T-cell (primary cell): Measurements from ENCODE around the gene CHGA. TPM values are rescaled to one million over a fixed set of nuclear protein-coding genes. Genes with fewer than 3 reads are reported as not detected.

Source experiments
- ATAC-seq, 4 experiments: fragments of 200-7000 bp in 3 of 4; fragments of 150-1000 bp in 1 of 4; cut with Tn5 transposase; replicated peaks in 1 of 4; 1 replicate in 3 of 4; 2 replicates in 1 of 4; pipeline ENCODE4 v1.10.0; 2021; ENCODE audit warnings: moderate library complexity in 3 of 4, mild to moderate bottlenecking in 2 of 4, moderate number of reproducible peaks in 1 of 4
- CTCF ChIA-PET, 2 donors: fragments of 300-600 bp; sonication (Branson Sonifier 250); formaldehyde crosslinking; loops; one replicate each; lab custom pipeline; 2022; ENCODE audit warnings: antibody characterized with exemption in 2 of 2; lab: Charles Lee
- POLR2A ChIA-PET, 2 donors: fragments of 300-600 bp; sonication (Branson Sonifier 250); formaldehyde crosslinking; loops; one replicate each; lab custom pipeline; 2022; ENCODE audit warnings: antibody characterized with exemption in 2 of 2; lab: Charles Lee
- DNase-seq, 35 experiments: peaks; one replicate each; pipeline versions ENCODE4 v3.0.0 to v3.0.0-alpha.2; 2013 to 2023
- H3K27ac ChIP-seq: one replicate; pipeline ENCODE4 v1.5.1; 2013; ENCODE audit warnings: low read length
- H3K27me3 ChIP-seq, 2 experiments: replicated peaks in 1 of 2; 1 replicate in 1 of 2; 2 replicates in 1 of 2; pipeline versions ENCODE4 v1.6.1 to v1.7.0; 2013; ENCODE audit warnings: low read length in 1 of 2, mixed read lengths in 1 of 2; ENCODE audit not compliant: control insufficient read depth in 2 of 2, insufficient read depth in 2 of 2; ENCODE audit errors: extremely low read depth in 1 of 2
- H3K36me3 ChIP-seq, 2 donors: 1 replicate in 1 of 2; 2 replicates in 1 of 2; pipeline versions ENCODE4 v1.6.1 to v1.7.0; 2013; ENCODE audit warnings: low read length in 1 of 2; ENCODE audit not compliant: control insufficient read depth in 2 of 2, insufficient read depth in 1 of 2; ENCODE audit errors: extremely low read depth in 1 of 2
- H3K4me1 ChIP-seq, 2 experiments: 1 replicate in 1 of 2; 2 replicates in 1 of 2; pipeline versions ENCODE4 v1.6.1 to v1.7.0; 2013; ENCODE audit warnings: low read length in 2 of 2, mixed read lengths in 1 of 2; ENCODE audit not compliant: insufficient read depth in 2 of 2, control insufficient read depth in 1 of 2; ENCODE audit errors: extremely low read depth in 1 of 2
- H3K4me3 ChIP-seq, 2 donors: 1 replicate in 1 of 2; 2 replicates in 1 of 2; pipeline versions ENCODE4 v1.5.1 to v1.7.0; 2013; ENCODE audit warnings: mild to moderate bottlenecking in 2 of 2, low read length in 1 of 2, moderate library complexity in 1 of 2; ENCODE audit not compliant: control insufficient read depth in 1 of 2; ENCODE audit errors: extremely low read depth in 1 of 2
- H3K9me3 ChIP-seq: 2 replicates; pipeline ENCODE4 v1.7.0; 2013
- H3K27ac Mint-ChIP-seq, 2 donors: one replicate each; pipeline ENCODE4 v1.8.0; 2020 to 2021; ENCODE audit warnings: mild to moderate bottlenecking in 2 of 2, mixed read lengths in 2 of 2
- H3K27me3 Mint-ChIP-seq, 2 donors: one replicate each; pipeline ENCODE4 v1.8.0; 2021 to 2022; ENCODE audit warnings: mixed read lengths in 2 of 2
- H3K36me3 Mint-ChIP-seq: one replicate; pipeline ENCODE4 v1.8.0; 2021; ENCODE audit warnings: mixed read lengths
- H3K4me1 Mint-ChIP-seq, 3 donors: one replicate each; pipeline ENCODE4 v1.8.0; 2020 to 2022; ENCODE audit warnings: mixed read lengths in 3 of 3, mild to moderate bottlenecking in 1 of 3
- H3K4me3 Mint-ChIP-seq, 3 donors: one replicate each; pipeline ENCODE4 v1.8.0; 2020 to 2022; ENCODE audit warnings: mild to moderate bottlenecking in 3 of 3, mixed read lengths in 3 of 3, moderate library complexity in 3 of 3
- H3K9me3 Mint-ChIP-seq, 3 donors: one replicate each; pipeline ENCODE4 v1.8.0; 2020 to 2022; ENCODE audit warnings: mixed read lengths in 3 of 3
- WGBS: methylation state at CpG from one replicate; pipeline ENCODE4 v1.1.5; 2013; ENCODE audit warnings: missing lambda C conversion rate; ENCODE audit not compliant: insufficient coverage; 5-methylcytosine and 5-hydroxymethylcytosine counted together
- total RNA-seq, 35 experiments: library from RNA in 6 of 35; stranded (reverse) in 6 of 35; fragments of 120-200 nt in 1 of 35; gene quantifications; one replicate each; pipeline versions ENCODE4 v1.2.1 to v1.2.4 and lab custom pipeline; 2013 to 2026

The CHGA gene
- total RNA-seq, 5 donors from 2014 or later (not counting 1 experiment from before 2014, with no cell fraction given): 0.18 TPM; not detected in 4

- H3K27me3 Mint-ChIP-seq: no peaks in the 10 kb centered on the region
- POLR2A ChIA-PET: no interaction called here
- ATAC-seq (no peak), DNase-seq (peak in 9 of 35 experiments; percentile 3 to 21 (median 8))
- H3K36me3 Mint-ChIP-seq: peaks cover 50% of the 10 kb centered on the region
- H3K27me3 ChIP-seq: no peaks in the 10 kb centered on the region
- peaks cover 10 to 12% of the 10 kb centered on the region in 2 donors for H3K36me3 ChIP-seq
- no peak overlapping the region for H3K27ac ChIP-seq
- H3K4me1 Mint-ChIP-seq: peaks cover 0 to 5% (median 2%) of the 10 kb centered on the region in 3 donors
- H3K27ac Mint-ChIP-seq: no peak overlapping the region
- peaks cover 14 to 24% (median 16%) of the 10 kb centered on the region in 3 donors for H3K9me3 Mint-ChIP-seq
- CTCF ChIA-PET: no interaction called here
- 98% methylated on average over 4 of the region's 12 CpGs for WGBS
- H3K4me1 ChIP-seq: no peaks in the 10 kb centered on the region
- no peaks in the 10 kb centered on the region for H3K9me3 ChIP-seq
- H3K4me3 Mint-ChIP-seq: no peak overlapping the region
- no peak overlapping the region for H3K4me3 ChIP-seq
These were observed 50.4 kb downstream of the CHGA start for GRCh38 chr14:92973261-92973797.

GRCh38 chr14:92973798-92974372, 50.9 kb downstream of the CHGA start:
- Histone ChIP-seq H3K9me3 (no peaks in the 10 kb centered on the region), H3K27ac (no peak overlapping the region), H3K4me3 (no peak overlapping the region), H3K4me1 (no peaks in the 10 kb centered on the region), H3K27me3 (no peaks in the 10 kb centered on the region), H3K36me3 (peaks cover 12 to 14% of the 10 kb centered on the region in 2 donors)
- ChIA-PET CTCF (no interaction called here), POLR2A (no interaction called here)
- Mint-ChIP-seq H3K9me3 (peaks cover 14 to 28% (median 16%) of the 10 kb centered on the region in 3 donors), H3K4me1 (peaks cover 0 to 5% (median 2%) of the 10 kb centered on the region in 3 donors), H3K27me3 (no peaks in the 10 kb centered on the region), H3K36me3 (peaks cover 54% of the 10 kb centered on the region), H3K27ac (no peak overlapping the region), H3K4me3 (no peak overlapping the region)
- DNase-seq (no peak), ATAC-seq (no peak)
- 89% methylated on average over 7 of the region's 9 CpGs for WGBS

- Mint-ChIP-seq H3K27ac (no peak overlapping the region), H3K4me3 (no peak overlapping the region), H3K9me3 (peaks cover 14 to 37% (median 23%) of the 10 kb centered on the region in 3 donors), H3K27me3 (no peaks in the 10 kb centered on the region), H3K36me3 (peaks cover 63% of the 10 kb centered on the region), H3K4me1 (peaks cover 0 to 5% (median 2%) of the 10 kb centered on the region in 3 donors)
- H3K4me3 ChIP-seq: no peak overlapping the region
- no peak overlapping the region for H3K27ac ChIP-seq
- WGBS: 96% methylated on average over 15 of the region's 17 CpGs
- H3K9me3 ChIP-seq: no peaks in the 10 kb centered on the region
- H3K36me3 ChIP-seq: peaks cover 12 to 14% of the 10 kb centered on the region in 2 donors
- ATAC-seq (no peak), DNase-seq (no peak)
- H3K4me1 ChIP-seq: no peaks in the 10 kb centered on the region
- no peaks in the 10 kb centered on the region for H3K27me3 ChIP-seq
- CTCF ChIA-PET: no interaction called here
- POLR2A ChIA-PET: no interaction called here
These were observed 51.8 kb downstream of the CHGA start for GRCh38 chr14:92974541-92975345.

GRCh38 chr14:92976268-92976667, 53.3 kb downstream of the CHGA start:
- Mint-ChIP-seq H3K27me3 (no peaks in the 10 kb centered on the region), H3K36me3 (peaks cover 75% of the 10 kb centered on the region), H3K4me1 (peaks cover 0 to 5% (median 2%) of the 10 kb centered on the region in 3 donors), H3K9me3 (peaks cover 17 to 44% (median 23%) of the 10 kb centered on the region in 3 donors), H3K4me3 (no peak overlapping the region), H3K27ac (no peak overlapping the region)
- CTCF ChIA-PET: no interaction called here
- no peaks in the 10 kb centered on the region for H3K9me3 ChIP-seq
- H3K27me3 ChIP-seq: no peaks in the 10 kb centered on the region
- no peak for ATAC-seq
- no peak overlapping the region for H3K4me3 ChIP-seq
- POLR2A ChIA-PET: no interaction called here
- H3K27ac ChIP-seq: no peak overlapping the region
- no peaks in the 10 kb centered on the region for H3K4me1 ChIP-seq
- 100% methylated on average over 2 of the region's 2 CpGs for WGBS
- H3K36me3 ChIP-seq: peaks cover 9 to 12% of the 10 kb centered on the region in 2 donors
- no peak for DNase-seq

GRCh38 chr14:92978229-92979021, 55.5 kb downstream of the CHGA start:
- CTCF ChIA-PET: no interaction called here
- POLR2A ChIA-PET: no interaction called here
- no peak overlapping the region for H3K27ac ChIP-seq
- ATAC-seq (no peak), DNase-seq (no peak)
- Mint-ChIP-seq H3K4me3 (no peak overlapping the region), H3K4me1 (no peaks in the 10 kb centered on the region), H3K36me3 (peaks cover 81% of the 10 kb centered on the region), H3K27ac (no peak overlapping the region), H3K27me3 (no peaks in the 10 kb centered on the region), H3K9me3 (peaks cover 22 to 48% (median 23%) of the 10 kb centered on the region in 3 donors)
- H3K27me3 ChIP-seq: no peaks in the 10 kb centered on the region
- H3K9me3 ChIP-seq: no peaks in the 10 kb centered on the region
- peaks cover 17% of the 10 kb centered on the region in 2 donors for H3K36me3 ChIP-seq
- H3K4me3 ChIP-seq: peak overlapping the region in 1 of 2 donors; percentile 20
- WGBS: 100% methylated on average over 1 of the region's 4 CpGs
- H3K4me1 ChIP-seq: no peaks in the 10 kb centered on the region

GRCh38 chr14:92980866-92981265, 57.9 kb downstream of the CHGA start:
- peaks cover 21 to 47% (median 22%) of the 10 kb centered on the region in 3 donors for H3K9me3 Mint-ChIP-seq
- POLR2A ChIA-PET: no interaction called here
- CTCF ChIA-PET: no interaction called here

More at GRCh38 chr14:92980866-92981265, 57.9 kb downstream of the CHGA start:
- H3K27me3 ChIP-seq: no peaks in the 10 kb centered on the region
- H3K27ac Mint-ChIP-seq: no peak overlapping the region
- no peaks in the 10 kb centered on the region for H3K9me3 ChIP-seq
- DNase-seq: no peak
- H3K4me1 ChIP-seq: no peaks in the 10 kb centered on the region
- ATAC-seq: no peak
- no peak overlapping the region for H3K4me3 ChIP-seq
- H3K27ac ChIP-seq: no peak overlapping the region
- no peak overlapping the region for H3K4me3 Mint-ChIP-seq
- no peaks in the 10 kb centered on the region for H3K4me1 Mint-ChIP-seq
- no peaks in the 10 kb centered on the region for H3K27me3 Mint-ChIP-seq
- H3K36me3 ChIP-seq: peaks cover 17 to 19% of the 10 kb centered on the region in 2 donors
- WGBS: 94% methylated on average over 2 of the region's 4 CpGs
- peaks cover 90% of the 10 kb centered on the region for H3K36me3 Mint-ChIP-seq
